H1 (cell line): ENCODE data around the gene NFIA.

Source experiments
- CHD1 ChIP-seq: IDR thresholded peaks from 2 replicates; pipeline ENCODE4 v1.6.1; 2012; ENCODE audit warnings: low read depth, low read length, improper control_type of control experiment
- CREB1 ChIP-seq: IDR thresholded peaks from 2 replicates; pipeline ENCODE4 v1.6.1; 2012; ENCODE audit warnings: inconsistent platforms
- GABPA ChIP-seq: IDR thresholded peaks from 2 replicates; pipeline ENCODE4 v1.6.1; 2011; ENCODE audit warnings: mild to moderate bottlenecking, low read length, moderate library complexity, borderline replicate concordance; ENCODE audit not compliant: insufficient read depth
- GTF2F1 ChIP-seq: IDR thresholded peaks from 2 replicates; pipeline ENCODE4 v1.6.1; 2012; ENCODE audit warnings: low read depth, low read length, improper control_type of control experiment, borderline replicate concordance
- MAX ChIP-seq: IDR thresholded peaks from 2 replicates; pipeline ENCODE4 v1.6.1; 2012; ENCODE audit warnings: inconsistent platforms
- SP2 ChIP-seq: IDR thresholded peaks from 2 replicates; pipeline ENCODE4 v1.6.1; 2012; ENCODE audit warnings: mild to moderate bottlenecking, low read length, inconsistent platforms
- ZNF274 ChIP-seq: IDR thresholded peaks from 2 replicates; pipeline ENCODE4 v1.7.0; 2012; ENCODE audit warnings: low read length, borderline replicate concordance; ENCODE audit errors: extremely low read depth
- TF ChIP-seq, protein P1 (sequence below), 3 experiments: IDR thresholded peaks; 1 replicate in 2 of 3; 2 replicates in 1 of 3; pipeline versions ENCODE4 v1.5.1 to v1.6.1; 2011; ENCODE audit warnings: low read length in 3 of 3, mild to moderate bottlenecking in 3 of 3, inconsistent platforms in 2 of 3, low read depth in 1 of 3, moderate library complexity in 1 of 3; ENCODE audit not compliant: insufficient read depth in 1 of 3; ENCODE audit errors: control extremely low read depth in 1 of 3

- TF ChIP-seq GABPA (no peak), GTF2F1 (no peak), CREB1 (no peak), ZNF274 (no peak), MAX (no peak), CHD1 (no peak), SP2 (no peak)
- TF ChIP-seq, protein P1, sequence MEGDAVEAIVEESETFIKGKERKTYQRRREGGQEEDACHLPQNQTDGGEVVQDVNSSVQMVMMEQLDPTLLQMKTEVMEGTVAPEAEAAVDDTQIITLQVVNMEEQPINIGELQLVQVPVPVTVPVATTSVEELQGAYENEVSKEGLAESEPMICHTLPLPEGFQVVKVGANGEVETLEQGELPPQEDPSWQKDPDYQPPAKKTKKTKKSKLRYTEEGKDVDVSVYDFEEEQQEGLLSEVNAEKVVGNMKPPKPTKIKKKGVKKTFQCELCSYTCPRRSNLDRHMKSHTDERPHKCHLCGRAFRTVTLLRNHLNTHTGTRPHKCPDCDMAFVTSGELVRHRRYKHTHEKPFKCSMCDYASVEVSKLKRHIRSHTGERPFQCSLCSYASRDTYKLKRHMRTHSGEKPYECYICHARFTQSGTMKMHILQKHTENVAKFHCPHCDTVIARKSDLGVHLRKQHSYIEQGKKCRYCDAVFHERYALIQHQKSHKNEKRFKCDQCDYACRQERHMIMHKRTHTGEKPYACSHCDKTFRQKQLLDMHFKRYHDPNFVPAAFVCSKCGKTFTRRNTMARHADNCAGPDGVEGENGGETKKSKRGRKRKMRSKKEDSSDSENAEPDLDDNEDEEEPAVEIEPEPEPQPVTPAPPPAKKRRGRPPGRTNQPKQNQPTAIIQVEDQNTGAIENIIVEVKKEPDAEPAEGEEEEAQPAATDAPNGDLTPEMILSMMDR (IDR thresholded peaks at IDR 0.05; ENCODE audit: control extremely low read depth in 1 of 3, insufficient read depth in 1 of 3, low read depth in 1 of 3, low read length in 3 of 3): no peak
Measured at GRCh38 chr1:61142726-61143500, 60.6 kb downstream of the NFIA start.
